Measurements from ENCODE around the gene NPFFR2. TPM values are rescaled to one million over a fixed set of nuclear protein-coding genes. Genes with fewer than 3 reads are reported as not detected.
A peak's percentile ranks its signal among the peaks of the same experiment; 100 is the strongest.
"Not testable (repeated sequence)": the region's sequence is repeated elsewhere in the genome, so short reads cannot be mapped to it uniquely, and the experiment has no call there.

The NPFFR2 gene
- total and polyA plus RNA-seq, 8 donors: 0.29 to 0.55 TPM; not detected in 6

- Histone ChIP-seq H3K9me3 (no peaks in the 10 kb centered on the region), H3K27ac (no peak overlapping the region), H3K27me3 (no peaks in the 10 kb centered on the region), H3K36me3 (no peaks in the 10 kb centered on the region), H3K4me1 (no peaks in the 10 kb centered on the region), H3K4me3 (no peak overlapping the region)
- TF ChIP-seq EP300 (IDR thresholded peaks at IDR 0.05) (no peak), POLR2A (IDR thresholded peaks at IDR 0.05) (no peak)
- intact Hi-C loops (cut with DNase I; ENCODE audit: low total_unique reads): no loop called here
- peak in 1 of 2 donors; percentile 17 for DNase-seq
These were observed 44.8 kb downstream of the NPFFR2 start for GRCh38 chr4:72076562-72076961.

- TF ChIP-seq CTCF (IDR thresholded peaks at IDR 0.05) (no peak), POLR2AphosphoS5 (IDR thresholded peaks at IDR 0.05) (no peak), POLR2A (IDR thresholded peaks at IDR 0.05) (no peak), EP300 (IDR thresholded peaks at IDR 0.05) (no peak)
- no peak for DNase-seq
- intact Hi-C loops (cut with DNase I; ENCODE audit: low total_unique reads): no loop called here
These were observed 45.5 kb downstream of the NPFFR2 start for GRCh38 chr4:72077346-72077745.

DNA sequence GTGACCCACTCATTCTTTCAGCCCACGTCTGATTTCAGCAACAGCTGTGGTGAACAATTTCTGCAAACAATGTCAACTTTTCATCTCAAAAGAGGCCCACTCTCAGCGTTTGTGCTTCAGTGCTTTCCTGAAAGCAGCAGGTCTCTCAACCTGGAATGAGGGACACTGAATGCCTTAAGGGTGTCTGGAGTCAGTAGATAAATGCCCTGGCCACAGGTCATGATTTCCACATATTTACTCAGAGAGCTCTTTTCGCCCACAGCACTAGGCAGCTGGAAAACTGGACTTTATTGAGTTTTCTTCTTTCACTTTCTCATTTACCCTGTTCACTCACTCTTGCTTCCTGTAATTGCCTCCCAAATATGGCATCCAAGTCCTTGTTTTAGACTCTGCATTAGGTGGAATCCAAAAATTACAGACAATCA, 52.8 kb downstream of the NPFFR2 start:
- Histone ChIP-seq H3K27me3 (no peaks in the 10 kb centered on the region), H3K9me3 (no peaks in the 10 kb centered on the region), H3K27ac (no peak overlapping the region), H3K36me3 (no peaks in the 10 kb centered on the region), H3K4me1 (no peaks in the 10 kb centered on the region), H3K4me3 (no peak overlapping the region)
- no peak for DNase-seq
- intact Hi-C loops (cut with DNase I; ENCODE audit: low total_unique reads): no loop called here
- TF ChIP-seq CTCF (IDR thresholded peaks at IDR 0.05) (no peak), EP300 (IDR thresholded peaks at IDR 0.05) (no peak), POLR2A (IDR thresholded peaks at IDR 0.05) (no peak)
- 17 to 27% (median 20%) methylated on average over 3 of the region's 3 CpGs for WGBS, 5 donors

More at GRCh38 chr4:72077346-72077745, 45.5 kb downstream of the NPFFR2 start:
- H3K4me1 ChIP-seq: no peaks in the 10 kb centered on the region
- no peak overlapping the region for H3K4me3 ChIP-seq
- H3K27ac ChIP-seq: no peak overlapping the region
- WGBS, 5 donors: 61 to 71% (median 70%) methylated on average over 2 of the region's 2 CpGs
- H3K27me3 ChIP-seq: no peaks in the 10 kb centered on the region
- no peaks in the 10 kb centered on the region for H3K36me3 ChIP-seq
- no peaks in the 10 kb centered on the region for H3K9me3 ChIP-seq

GRCh38 chr4:72090606-72091005, 58.8 kb downstream of the NPFFR2 start:
- H3K4me3 ChIP-seq; H3K27me3 ChIP-seq; H3K27ac ChIP-seq; DNase-seq; H3K4me1 ChIP-seq; H3K9me3 ChIP-seq; intact Hi-C loops (cut with DNase I; ENCODE audit: low total_unique reads); H3K36me3 ChIP-seq: not testable (repeated sequence)
- WGBS, 5 donors: 80 to 91% (median 88%) methylated on average over 2 of the region's 2 CpGs

GRCh38 chr4:72094059-72094797, 62.4 kb downstream of the NPFFR2 start:
- H3K4me3 ChIP-seq: no peak overlapping the region
- DNase-seq: no peak
- H3K9me3 ChIP-seq: no peaks in the 10 kb centered on the region
- H3K27ac ChIP-seq: no peak overlapping the region
- no peaks in the 10 kb centered on the region for H3K4me1 ChIP-seq
- TF ChIP-seq POLR2AphosphoS5 (IDR thresholded peaks at IDR 0.05): no peak
- no peak for TF ChIP-seq POLR2A (IDR thresholded peaks at IDR 0.05)
- no peak for TF ChIP-seq CTCF (IDR thresholded peaks at IDR 0.05)
- no peak for TF ChIP-seq EP300 (IDR thresholded peaks at IDR 0.05)
- WGBS, 5 donors: 70 to 87% (median 81%) methylated on average over 5 of the region's 5 CpGs
- H3K27me3 ChIP-seq: no peaks in the 10 kb centered on the region
- intact Hi-C loops (cut with DNase I; ENCODE audit: low total_unique reads): no loop called here
- no peaks in the 10 kb centered on the region for H3K36me3 ChIP-seq

All from stomach (tissue), 9 donors.